K562 (cell line): Measurements from ENCODE around the gene TRMT2A. TPM values are rescaled to one million over a fixed set of nuclear protein-coding genes. Genes with fewer than 3 reads are reported as not detected.

Experiments used
- BHLHE40 ChIP-seq: IDR thresholded peaks from 2 replicates; pipeline ENCODE4 v1.6.1; 2011; ENCODE audit warnings: low read length, improper control_type of control experiment
- FOXA1 ChIP-seq: fragments of 450-650 bp; IDR thresholded peaks from 2 replicates; pipeline ENCODE4 v1.6.1; 2016; ENCODE audit warnings: mild to moderate bottlenecking, borderline replicate concordance
- GABPB2 ChIP-seq: fragments of 250-450 bp; sonication (Bioruptor Pico); conservative IDR thresholded peaks from 2 replicates; pipeline ENCODE4 v1.5.1; 2021; ENCODE audit warnings: mild to moderate bottlenecking
- HNRNPLL ChIP-seq: fragments of 200-400 bp; formaldehyde crosslinking; IDR thresholded peaks from 2 replicates; pipeline ENCODE4 v1.6.1; 2017; ENCODE audit warnings: low read length, low read depth, mild to moderate bottlenecking; ENCODE audit not compliant: poor library complexity, severe bottlenecking
- KDM2B ChIP-seq: fragments of 250-450 bp; sonication (Bioruptor Pico); IDR thresholded peaks from 2 replicates; pipeline ENCODE4 v1.8.0; 2021; ENCODE audit warnings: mild to moderate bottlenecking, moderate library complexity
- MAFK ChIP-seq: IDR thresholded peaks from 2 replicates; pipeline ENCODE4 v1.6.1; 2011; ENCODE audit warnings: low read length, improper control_type of control experiment
- NCOR1 ChIP-seq: fragments of 450-650 bp; IDR thresholded peaks from 2 replicates; pipeline ENCODE4 v1.6.1; 2016; ENCODE audit warnings: mild to moderate bottlenecking, moderate library complexity
- NFXL1 ChIP-seq: fragments of 450-650 bp; formaldehyde crosslinking; IDR thresholded peaks from 2 replicates; pipeline ENCODE4 v1.4.0; 2021; ENCODE audit warnings: mild to moderate bottlenecking
- NR2C2 ChIP-seq, 2 experiments: fragments of 200-800 bp in 1 of 2; sonication (Bioruptor generic) in 1 of 2; sonication (generic) in 1 of 2; formaldehyde crosslinking in 1 of 2; IDR thresholded peaks; 2 replicates each; pipeline versions ENCODE4 v1.6.1 to v1.8.0; 2016 to 2022; ENCODE audit warnings: mild to moderate bottlenecking in 1 of 2, missing compliant biosample characterization in 1 of 2, missing genetic modification characterization in 1 of 2, missing genetic modification reagents in 1 of 2
- PHF8 ChIP-seq: fragments of 200-600 bp; sonication (generic); IDR thresholded peaks from 2 replicates; pipeline ENCODE4 v1.6.1; 2012; ENCODE audit warnings: mixed run types, mild to moderate bottlenecking, inconsistent platforms, low read length, moderate library complexity, borderline replicate concordance
- POLR2B ChIP-seq: fragments of 450-650 bp; IDR thresholded peaks from 2 replicates; pipeline ENCODE4 v1.6.1; 2018; ENCODE audit warnings: low read depth; ENCODE audit not compliant: partially characterized antibody
- PRDM10 ChIP-seq: fragments of 450-650 bp; IDR thresholded peaks from 2 replicates; pipeline ENCODE4 v1.6.1; 2018; ENCODE audit not compliant: partially characterized antibody
- RBM25 ChIP-seq: fragments of 200-400 bp; formaldehyde crosslinking; IDR thresholded peaks from 2 replicates; pipeline ENCODE4 v1.6.1; 2018; ENCODE audit warnings: low read length, low read depth, moderate library complexity; ENCODE audit not compliant: severe bottlenecking
- RUNX1 ChIP-seq: sonication (generic); IDR thresholded peaks from 2 replicates; pipeline ENCODE4 v1.6.1; 2016; ENCODE audit warnings: antibody characterized with exemption, low read depth
- SAFB ChIP-seq: fragments of 200-400 bp; formaldehyde crosslinking; IDR thresholded peaks from 2 replicates; pipeline ENCODE4 v1.6.1; 2017; ENCODE audit warnings: low read depth, low read length, borderline replicate concordance
- SIX5 ChIP-seq, 2 experiments: IDR thresholded peaks; 2 replicates each; pipeline ENCODE4 v1.6.1; 2011; ENCODE audit warnings: low read length in 2 of 2, borderline replicate concordance in 1 of 2, low read depth in 1 of 2, mild to moderate bottlenecking in 1 of 2, moderate library complexity in 1 of 2; ENCODE audit not compliant: insufficient read depth in 1 of 2
- SMARCB1 ChIP-seq: IDR thresholded peaks from 2 replicates; pipeline ENCODE4 v1.6.1; 2011; ENCODE audit warnings: improper control_type of control experiment, low read depth; ENCODE audit not compliant: insufficient read length
- XRCC4 ChIP-seq: IDR thresholded peaks from one replicate; pipeline ENCODE4 v1.6.1; 2011; ENCODE audit not compliant: insufficient read depth, insufficient read length; ENCODE audit errors: extremely low read depth
- ZNF830 ChIP-seq: fragments of 250-450 bp; sonication (Bioruptor Pico); IDR thresholded peaks from 2 replicates; pipeline ENCODE4 v1.5.0; 2021; ENCODE audit warnings: mild to moderate bottlenecking
- polyA plus RNA-seq, 8 experiments: library from polyadenylated mRNA; depleted of rRNA in 4 of 8; stranded (reverse) in 5 of 8; unstranded in 3 of 8; fragments of >200 nt; fragmentation: Nextera tagmentation in 2 of 8; fragmentation: Illumina TruSeq in 1 of 8; extraction: Ambion mirVana in 2 of 8; extraction: Trizol in 1 of 8; gene quantifications; 2 replicates each; pipeline versions ENCODE4 v1.2.1 to v1.2.3, GENCODE V29; 2011 to 2014; ENCODE audit warnings: inconsistent platforms in 1 of 8, missing spikeins in 1 of 8
- total RNA-seq, 7 experiments: library from RNA; depleted of rRNA in 6 of 7; stranded (reverse); fragments of >200 nt in 6 of 7; fragmentation: Illumina TruSeq in 2 of 7; extraction: Trizol in 2 of 7; gene quantifications; 2 replicates each; pipeline versions ENCODE4 v1.2.1 to v1.2.3, GENCODE V29; 2011 to 2021; ENCODE audit warnings: low replicate concordance in 1 of 7
- TF ChIP-seq, protein P1 (sequence below): sonication (generic); formaldehyde crosslinking; IDR thresholded peaks from 2 replicates; pipeline ENCODE4 v1.8.1; 2022; ENCODE audit warnings: missing genetic modification reagents

Gene TRMT2A
- total and polyA plus RNA-seq, 9 of the 15 experiments (the other 6 are each of a cell fraction or from before 2014, with no cell fraction given) = 1.6 to 265 (median 140) TPM

DNA sequence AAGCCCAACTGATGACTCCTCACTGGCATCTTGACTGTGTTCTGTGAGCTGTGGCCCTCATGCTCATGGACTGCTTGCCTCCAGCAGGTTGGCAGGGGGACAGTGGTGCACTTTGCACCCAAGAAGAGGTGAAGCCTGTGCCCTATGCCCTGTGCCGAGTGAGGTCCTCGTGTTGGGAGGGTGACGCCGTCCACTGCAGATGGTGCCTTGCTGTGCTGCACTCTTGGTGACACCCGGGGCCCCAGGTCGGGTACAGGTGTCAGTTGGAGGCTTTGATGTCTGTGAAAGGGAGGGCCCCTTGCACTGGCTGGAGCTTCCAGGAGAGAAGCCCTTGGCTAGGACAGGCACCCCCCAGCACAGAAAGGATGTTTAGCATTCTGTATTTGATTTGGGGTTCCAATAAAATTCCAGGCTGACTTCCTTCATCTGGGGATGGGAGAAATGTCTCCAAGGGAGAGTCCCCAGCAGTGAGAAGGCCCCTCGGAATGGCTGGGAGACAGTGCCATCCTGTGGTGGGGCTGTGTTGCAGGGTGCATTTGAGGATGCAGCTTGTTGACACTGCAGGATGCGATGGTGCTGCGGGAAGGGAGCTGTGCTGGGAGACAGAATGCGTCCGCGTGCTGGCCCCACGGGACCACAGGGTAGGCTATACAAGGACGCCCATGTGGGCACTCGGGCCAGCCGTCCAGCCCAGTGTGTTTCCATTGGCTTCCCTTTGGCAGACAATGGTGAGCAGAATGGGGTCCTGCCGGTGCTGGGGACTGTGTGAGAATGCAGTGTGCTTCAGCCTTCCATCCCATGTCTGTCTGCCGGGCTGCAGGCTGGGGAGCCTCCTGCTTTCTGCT, 12.1 kb upstream of the TRMT2A start (continued):
- TF ChIP-seq PRDM10 (no peak), RBM25 (no peak), SAFB (no peak), RUNX1 (peak; percentile 41; the same call in 1 of the 2 replicates), NFXL1 (CRISPR knock-in tag) (0 out of 2 replicates have a peak, but pooled peaks have one; percentile 48), HNRNPLL (peak; percentile 13), BHLHE40 (peak; percentile 74; the same call in 1 of the 2 replicates), SMARCB1 (no peak), GABPB2 (CRISPR knock-in tag) (no peak), PHF8 (no peak), NCOR1 (no peak), SIX5 (IDR thresholded peaks at IDR 0.05; ENCODE audit: borderline replicate concordance in 1 of 2, insufficient read depth in 1 of 2, low read depth in 1 of 2, low read length in 2 of 2) (no peak), ZNF830 (CRISPR knock-in tag) (0 out of 2 replicates have a peak, but pooled peaks have one; percentile 74), POLR2B (peak; percentile 70), KDM2B (peak; percentile 52; the same call in 1 of the 2 replicates), MAFK (peak; percentile 59), NR2C2 (CRISPR knock-in tag; IDR thresholded peaks at IDR 0.05) (no peak), NR2C2 (tag; IDR thresholded peaks at IDR 0.05) (no peak), FOXA1 (no peak), XRCC4 (no peak)
- TF ChIP-seq, protein P1, sequence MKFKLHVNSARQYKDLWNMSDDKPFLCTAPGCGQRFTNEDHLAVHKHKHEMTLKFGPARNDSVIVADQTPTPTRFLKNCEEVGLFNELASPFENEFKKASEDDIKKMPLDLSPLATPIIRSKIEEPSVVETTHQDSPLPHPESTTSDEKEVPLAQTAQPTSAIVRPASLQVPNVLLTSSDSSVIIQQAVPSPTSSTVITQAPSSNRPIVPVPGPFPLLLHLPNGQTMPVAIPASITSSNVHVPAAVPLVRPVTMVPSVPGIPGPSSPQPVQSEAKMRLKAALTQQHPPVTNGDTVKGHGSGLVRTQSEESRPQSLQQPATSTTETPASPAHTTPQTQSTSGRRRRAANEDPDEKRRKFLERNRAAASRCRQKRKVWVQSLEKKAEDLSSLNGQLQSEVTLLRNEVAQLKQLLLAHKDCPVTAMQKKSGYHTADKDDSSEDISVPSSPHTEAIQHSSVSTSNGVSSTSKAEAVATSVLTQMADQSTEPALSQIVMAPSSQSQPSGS (CRISPR knock-in tag) = no peak
